Measurements from ENCODE around the gene FGF21. TPM values are rescaled to one million over a fixed set of nuclear protein-coding genes. Genes with fewer than 3 reads are reported as not detected.
"Not testable (repeated sequence)": the region's sequence is repeated elsewhere in the genome, so short reads cannot be mapped to it uniquely, and the experiment has no call there.

The FGF21 gene
- total RNA-seq, 1 donor from 2014 or later = not detected

DNA sequence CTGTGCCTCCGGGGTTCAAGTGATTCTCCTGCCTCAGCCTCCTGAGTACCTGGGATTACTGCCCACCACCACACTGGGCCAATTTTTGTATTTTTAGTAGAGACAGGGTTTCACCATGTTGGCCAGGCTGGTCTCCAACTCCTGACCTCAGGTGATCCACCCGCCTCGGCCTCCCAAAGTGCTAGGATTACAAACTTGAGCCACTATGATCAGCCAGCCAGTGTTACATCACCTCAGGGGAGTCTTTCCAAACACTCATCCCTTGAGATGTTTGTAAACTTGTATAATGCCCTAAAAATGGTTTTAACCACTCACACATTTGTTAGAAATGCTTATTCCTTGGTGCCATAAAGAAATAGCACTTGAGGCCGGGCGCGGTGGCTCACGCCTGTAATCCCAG is 31.1 kb downstream of the FGF21 start:
- DNase-seq (ENCODE audit: low spot score) = not testable (repeated sequence)

DNA sequence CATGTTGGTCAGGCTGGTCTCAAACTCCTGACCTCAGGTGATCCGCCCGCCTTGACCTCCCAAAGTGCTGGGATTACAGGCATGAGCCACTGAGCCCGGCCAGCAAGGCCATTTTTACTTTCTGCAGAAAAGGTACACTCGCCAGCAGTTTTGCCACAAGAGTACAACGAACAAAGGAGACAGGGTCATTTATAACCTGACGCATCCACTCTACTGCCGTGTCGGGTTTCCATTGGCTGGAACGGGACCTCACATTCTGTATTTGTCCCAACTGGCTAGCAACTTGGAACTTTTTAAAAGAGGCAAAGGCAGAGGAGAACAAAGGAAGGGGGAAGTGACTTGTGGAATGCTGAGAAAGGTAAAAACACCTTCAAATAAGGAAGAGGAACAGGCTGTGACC is 32.0 kb downstream of the FGF21 start:
- DNase-seq (ENCODE audit: low spot score) = not testable (repeated sequence)

DNA sequence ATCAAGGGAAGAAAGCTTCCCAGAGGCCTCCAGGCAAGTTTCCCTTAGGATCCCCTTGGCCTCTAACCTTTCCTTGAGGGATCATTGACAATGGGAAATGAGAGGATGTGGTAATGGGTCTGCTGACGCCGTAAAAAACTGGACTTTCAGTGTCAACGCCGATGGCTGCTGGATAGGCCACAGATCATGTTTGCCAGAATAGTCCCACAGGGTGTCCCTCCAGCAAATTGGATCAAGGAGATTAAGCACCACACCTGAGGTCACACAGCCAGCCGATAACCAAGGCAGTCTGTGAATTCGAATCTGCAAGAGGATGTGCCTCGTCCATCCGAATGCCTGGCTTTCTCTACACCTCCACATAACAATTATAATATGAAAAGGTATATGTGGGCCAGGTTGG is 37.9 kb downstream of the FGF21 start:
- no peak for DNase-seq (ENCODE audit: low spot score)

DNA sequence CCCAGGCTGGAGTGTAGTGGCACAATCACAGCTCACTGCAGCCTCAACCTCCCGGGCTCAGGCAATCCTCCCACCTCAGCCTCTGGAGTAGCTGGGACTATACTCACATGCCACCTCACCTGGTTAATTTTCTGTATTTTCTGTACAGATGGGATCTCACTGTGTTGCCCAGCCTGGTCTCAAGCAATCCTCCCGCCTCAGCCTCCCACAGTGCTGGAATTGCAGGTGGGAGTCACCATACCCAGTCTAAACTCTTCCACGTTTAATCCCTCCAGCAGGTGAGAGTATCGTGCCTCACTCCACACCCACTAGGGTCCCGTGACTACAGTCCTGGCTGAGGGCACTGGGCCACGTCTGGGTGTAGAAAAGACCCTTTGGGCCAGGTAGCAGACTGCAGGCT is 39.0 kb downstream of the FGF21 start:
- DNase-seq (ENCODE audit: low spot score) = no peak

DNA sequence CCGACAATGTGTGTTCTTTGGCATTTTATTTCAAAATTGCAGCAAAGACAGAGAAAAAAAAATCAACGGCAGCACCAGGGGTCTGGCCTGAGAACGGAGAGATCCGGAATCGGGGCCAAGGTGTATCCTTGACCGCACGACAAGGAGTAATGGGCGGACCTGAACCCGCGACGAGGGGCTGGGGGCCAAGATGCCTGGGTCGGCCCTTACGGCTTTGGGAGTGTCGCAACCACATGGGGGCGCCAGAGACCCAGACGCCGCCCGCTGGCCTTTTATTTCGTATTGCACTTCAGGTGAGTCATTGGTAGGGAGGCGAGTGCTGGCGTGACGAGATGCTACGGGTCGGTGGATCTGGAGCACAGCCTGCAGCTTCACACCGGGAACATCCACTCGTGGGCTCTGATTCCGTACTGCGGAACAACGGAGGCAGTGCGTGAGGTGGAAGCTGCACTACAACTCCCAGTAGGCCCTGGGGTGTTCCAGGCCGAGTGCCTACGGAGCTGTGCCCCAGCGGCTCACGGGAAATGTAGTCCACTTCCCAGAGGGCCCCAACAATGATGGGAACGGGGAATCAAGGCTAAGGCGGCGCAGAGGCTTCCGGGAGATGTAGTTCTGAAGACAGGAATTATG is 39.8 kb downstream of the FGF21 start:
- DNase-seq (ENCODE audit: low spot score) = peak; percentile 91

DNA sequence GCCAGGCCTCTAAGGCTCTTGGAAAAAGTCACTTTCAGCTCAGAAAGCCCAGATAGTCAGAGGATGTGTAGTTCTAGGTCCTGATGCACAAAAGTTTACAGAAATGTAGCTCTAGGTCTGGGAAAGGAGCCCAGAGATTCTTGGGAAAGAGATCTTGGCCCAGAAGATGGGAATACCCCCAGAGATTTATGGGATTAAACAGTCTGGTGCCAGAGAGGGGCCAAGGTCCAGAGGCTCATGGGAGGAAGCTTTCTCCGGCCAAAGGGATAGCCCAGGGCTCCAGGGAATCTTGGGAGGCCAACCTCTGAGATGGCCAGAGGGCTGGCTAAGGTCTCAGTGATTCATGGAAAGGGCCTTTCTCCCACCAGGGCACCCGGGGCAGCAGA is 40.4 kb downstream of the FGF21 start:
- peak; percentile 70 for DNase-seq (ENCODE audit: low spot score)

DNA sequence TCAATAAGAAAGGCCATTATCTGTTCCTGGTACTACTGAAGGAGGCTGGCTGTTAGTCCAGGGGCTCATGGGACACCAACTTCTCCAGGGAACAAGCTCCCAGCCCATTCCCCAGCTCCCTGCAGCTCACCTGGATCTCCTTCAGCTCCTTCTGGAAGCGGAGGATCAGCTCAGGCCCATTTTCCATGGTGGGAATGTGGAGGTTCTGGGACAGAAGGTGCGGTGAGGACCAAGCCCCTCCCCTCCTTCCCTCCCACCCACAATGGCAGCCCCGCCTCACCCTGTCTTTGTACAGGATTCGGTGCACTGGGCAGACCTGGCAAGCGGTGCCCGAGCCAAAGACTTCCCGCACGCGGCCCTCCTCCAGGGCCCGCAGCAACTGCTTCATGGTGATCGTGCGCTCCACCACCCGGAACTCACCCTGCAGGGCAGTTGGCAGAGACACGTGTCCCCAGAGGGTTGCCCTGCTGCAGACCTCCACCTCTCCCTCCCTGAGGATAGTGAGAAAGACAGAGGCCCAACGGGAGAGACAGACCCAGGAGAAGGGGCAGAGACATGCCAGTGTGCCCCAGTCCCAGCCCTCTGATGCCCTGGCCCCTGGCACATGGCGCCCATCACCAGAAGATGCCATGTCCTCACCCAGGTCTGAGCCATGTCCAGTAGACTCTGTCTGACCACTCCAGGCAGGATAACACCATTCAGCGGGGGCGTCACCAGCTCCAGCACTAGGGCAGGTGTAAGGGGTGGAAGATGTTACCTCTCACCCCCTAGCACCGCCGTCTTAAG is 41.2 kb downstream of the FGF21 start:
- no peak for DNase-seq (ENCODE audit: low spot score)

DNA sequence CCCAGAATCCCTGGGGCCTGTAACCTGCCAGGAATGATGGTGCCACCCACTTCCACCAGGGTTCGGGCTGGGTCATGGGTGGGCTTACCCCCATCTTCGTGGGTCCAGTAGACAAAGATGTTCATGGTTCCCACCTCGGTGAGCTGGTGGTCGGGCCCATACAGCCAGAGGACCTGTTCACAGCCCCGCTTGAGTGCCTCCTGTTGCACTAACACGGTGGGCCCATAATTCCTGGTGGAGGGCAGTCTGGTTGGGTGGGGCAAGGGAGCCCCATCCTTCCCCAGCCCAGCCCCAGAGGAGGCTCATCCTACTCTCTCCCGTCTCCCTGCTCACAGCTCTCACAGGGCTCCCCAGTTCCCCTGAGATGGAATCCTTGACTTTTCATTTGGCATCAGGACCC is 41.8 kb downstream of the FGF21 start:
- DNase-seq (ENCODE audit: low spot score) = no peak

DNA sequence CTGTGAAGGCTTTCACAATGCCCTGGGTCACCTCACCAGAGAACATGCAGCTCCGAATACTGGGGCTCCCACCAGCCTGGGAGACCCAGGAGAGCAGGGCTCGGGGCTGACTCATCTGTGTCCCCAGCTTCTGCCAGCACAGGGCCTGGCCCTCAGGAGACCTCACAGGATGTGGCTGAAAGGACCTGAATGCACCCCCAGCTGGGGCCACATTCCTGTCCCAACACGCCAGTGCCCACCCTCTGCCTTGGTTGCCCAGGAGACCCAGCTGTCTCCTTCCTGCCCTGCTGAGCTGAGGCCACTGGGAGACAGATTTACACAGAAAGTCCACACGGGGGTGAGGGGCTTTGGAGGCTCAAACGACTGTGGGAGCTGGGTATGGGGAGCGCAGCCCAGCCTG is 43.6 kb downstream of the FGF21 start:
- peak; percentile 81 for DNase-seq (ENCODE audit: low spot score)

DNA sequence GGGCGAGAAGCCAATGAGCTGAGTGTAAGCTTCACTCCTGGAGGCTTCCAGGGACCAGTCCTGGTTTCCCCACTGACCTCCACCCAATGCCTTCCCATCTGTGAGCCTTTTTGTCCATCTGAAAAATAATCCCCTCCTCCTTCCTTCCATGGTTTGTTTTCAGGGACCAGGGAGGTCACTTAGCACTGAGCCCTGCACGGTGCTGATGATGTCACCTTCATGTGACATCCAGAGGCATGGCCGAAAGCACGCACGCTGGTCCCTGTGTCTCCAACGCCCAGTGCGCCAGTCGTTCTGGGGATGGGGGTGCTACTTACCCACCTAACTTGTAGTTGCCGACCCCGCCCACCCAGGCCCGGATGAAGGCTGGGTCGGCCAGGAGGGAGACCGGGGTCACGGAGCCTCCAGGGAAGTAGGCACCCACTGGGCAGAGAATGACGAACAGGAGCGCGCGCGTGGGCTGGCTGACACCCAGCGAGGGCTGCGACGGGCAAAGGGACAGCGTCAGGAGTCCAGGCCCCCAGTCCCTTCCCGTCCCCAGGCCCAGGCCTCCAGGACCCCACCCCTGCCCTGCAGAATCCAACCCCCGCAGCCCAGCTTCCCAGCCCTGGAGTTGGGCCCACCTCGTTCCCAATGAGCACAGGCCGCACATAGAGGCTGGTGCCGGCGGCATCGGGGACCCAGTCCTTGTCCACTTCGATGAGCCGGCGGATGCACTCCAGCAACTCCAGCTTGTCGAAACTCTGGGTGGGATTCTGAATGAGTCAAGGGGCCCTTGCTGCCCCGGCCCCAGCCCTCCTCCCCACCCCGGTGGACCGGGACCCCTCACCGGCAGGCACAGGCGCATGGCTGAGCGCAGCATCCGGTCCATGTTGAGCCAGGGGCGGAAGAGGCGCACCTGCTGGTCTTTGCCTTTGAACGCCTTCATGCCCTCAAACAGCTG is 44.3 kb downstream of the FGF21 start:
- DNase-seq (ENCODE audit: low spot score) = no peak

DNA sequence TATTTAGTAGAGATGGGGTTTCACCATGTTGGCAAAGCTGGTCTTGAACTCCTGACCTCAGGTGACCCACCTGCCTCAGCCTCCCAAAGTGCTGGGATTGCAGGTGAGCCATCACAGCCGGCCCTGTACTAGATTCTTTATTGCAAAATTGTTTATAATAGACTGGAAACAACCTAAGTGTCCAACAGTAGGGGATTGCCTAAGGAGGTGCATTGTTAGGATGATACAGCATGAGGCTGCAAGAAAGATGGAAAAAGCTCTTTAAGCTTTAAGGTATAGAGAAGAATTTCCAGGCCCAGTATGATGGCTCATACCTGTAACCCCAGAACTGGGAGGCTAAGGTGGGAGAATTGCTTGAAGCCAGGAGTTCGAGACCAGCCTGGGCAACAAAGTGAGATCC is 47.3 kb downstream of the FGF21 start:
- no peak for DNase-seq (ENCODE audit: low spot score)

DNA sequence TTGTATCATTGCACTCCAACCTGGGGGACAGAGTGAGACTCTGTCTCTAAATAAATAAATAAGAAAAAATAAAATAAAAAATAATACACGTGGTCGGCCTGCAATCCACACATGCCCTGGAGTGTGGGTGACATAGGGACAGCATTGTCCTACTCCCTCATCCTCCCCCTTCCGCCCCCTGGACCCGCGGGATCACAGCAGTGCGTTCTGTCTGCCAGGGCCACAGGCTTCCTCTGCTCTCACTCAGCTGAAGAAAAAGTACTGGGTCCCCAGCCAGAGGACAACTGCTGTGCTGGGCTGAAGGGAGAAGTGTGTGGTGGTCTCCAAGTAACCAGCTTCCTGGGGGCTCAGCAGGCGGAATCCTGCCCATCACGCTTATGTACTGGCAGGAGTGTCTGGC is 49.2 kb downstream of the FGF21 start:
- DNase-seq (ENCODE audit: low spot score) = no peak

DNA sequence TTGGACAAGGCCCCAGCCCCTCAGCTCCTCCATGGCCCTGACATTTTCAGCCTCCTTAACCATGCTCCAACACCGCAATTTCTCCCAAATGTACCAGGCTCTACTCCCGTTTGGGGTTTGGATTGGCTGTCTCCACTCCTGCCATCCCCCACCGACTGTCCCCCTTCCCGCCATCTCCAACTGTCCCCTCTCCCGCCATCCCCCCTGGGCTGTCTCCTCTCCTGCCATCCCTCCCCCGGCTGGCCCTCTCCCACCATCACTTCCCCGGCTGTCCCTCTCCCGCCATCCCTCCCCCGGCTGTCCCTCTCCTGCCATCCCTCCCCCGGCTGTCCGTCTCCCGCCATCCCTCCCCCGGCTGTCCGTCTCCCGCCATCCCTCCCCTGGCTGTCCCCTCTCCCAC is 50.1 kb downstream of the FGF21 start:
- DNase-seq (ENCODE audit: low spot score) = no peak

DNA sequence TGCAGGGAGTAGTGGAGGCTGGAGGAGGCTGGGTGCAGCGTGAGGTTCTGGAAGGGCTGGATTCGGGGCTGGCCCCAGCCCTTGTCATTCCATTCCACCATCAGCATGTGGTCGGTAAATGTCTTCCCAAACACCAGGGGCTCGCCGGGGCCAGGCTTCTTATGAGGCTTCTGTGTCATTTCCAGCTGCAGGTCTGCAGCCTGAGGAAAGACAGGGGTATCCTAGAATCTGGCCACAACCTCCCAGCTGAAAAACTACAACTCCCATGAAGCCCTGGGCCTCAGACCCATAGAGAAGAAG is 51.1 kb downstream of the FGF21 start:
- DNase-seq (ENCODE audit: low spot score) = no peak

DNA sequence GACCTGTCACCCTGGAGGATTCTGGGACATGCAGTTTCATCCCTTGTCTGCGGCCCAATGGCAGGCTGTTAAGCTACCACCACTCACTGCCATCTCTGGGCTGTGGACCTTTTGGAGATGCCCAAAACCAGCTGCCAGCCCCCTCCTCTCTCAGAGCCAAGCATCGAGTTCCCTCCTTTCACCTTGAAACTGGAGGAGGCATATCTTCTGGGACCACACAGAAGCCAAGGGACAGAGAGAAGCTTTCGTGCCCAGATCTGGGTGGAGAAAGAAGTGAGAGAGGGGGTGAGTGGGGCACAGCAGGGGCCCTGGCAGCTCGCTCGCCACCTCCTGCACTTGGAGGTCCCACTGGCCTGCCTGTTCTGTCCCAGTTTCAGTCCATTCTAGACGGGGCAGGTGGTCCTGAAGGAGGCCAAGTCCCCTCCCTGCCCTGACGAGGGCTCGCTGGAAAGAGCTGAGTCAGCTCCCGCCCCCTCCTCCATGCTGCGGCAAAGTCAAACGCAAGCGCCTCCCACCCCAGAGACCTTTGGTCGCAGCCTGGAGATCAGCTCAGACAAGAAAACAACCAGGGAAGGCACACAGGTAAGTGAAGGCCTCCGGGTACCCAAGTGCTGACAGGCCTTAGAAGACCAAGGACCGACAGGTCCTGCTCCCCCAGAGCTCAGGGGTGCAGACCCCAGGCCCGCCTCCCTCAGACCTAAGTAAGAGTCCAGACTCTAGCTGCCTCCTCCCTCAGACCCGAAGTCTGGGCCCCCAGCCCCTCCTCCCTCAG is 51.7 kb downstream of the FGF21 start:
- DNase-seq (ENCODE audit: low spot score) = no peak

DNA sequence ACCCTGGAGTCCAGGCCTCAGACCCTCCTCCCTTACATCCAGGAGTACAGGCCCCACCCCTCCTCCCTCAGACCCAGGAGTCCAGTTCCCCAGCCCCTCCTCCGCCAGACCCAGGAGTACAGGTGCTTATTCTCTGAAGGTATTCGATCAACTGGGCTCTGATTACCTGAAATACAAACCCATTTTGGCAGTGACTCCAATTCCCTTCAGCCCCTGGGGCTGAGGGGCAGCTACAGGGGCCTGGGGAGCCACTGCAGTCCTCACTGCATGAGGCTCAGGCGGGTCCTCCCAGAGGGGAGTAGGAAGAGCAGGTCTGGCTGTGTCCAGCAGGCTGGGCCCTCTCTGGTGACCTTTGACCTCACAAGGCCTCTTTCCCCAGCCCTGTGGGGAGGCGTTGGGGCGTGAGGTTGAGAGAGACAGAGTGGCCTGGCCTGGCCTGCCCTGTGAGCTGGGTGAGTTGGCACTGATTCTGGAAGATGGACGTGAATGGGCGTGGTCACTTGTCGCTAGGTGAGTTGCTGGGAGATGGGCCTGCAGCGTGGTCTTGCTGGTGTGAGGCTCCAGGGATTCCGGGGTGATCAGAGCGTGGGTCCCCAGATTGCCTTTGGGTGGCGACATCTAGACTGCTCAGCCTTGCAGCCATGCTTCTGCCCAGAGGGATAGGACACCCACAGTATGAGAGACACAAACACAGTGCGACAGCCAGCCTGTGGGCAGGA is 52.4 kb downstream of the FGF21 start:
- DNase-seq (ENCODE audit: low spot score) = no peak

Other genes starting within 250 kb of the FGF21 start
- gene LMTK3, start 243.7 kb upstream of the FGF21 start, total RNA-seq = 5.1 TPM
- 1.6 TPM for gene SULT2B1, start 203.4 kb upstream of the FGF21 start, total RNA-seq
- not detected for gene SPACA4, start 148.8 kb upstream of the FGF21 start, total RNA-seq
- gene FAM83E, start 140.4 kb upstream of the FGF21 start, total RNA-seq = 12.7 TPM
- gene RPL18, start 136.3 kb upstream of the FGF21 start, total RNA-seq = 1,575 TPM
- 27.6 TPM for gene SPHK2, start 136.0 kb upstream of the FGF21 start, total RNA-seq
- 12.7 TPM for gene DBP, start 118.1 kb upstream of the FGF21 start, total RNA-seq
- 9.6 TPM for gene CA11, start 109.3 kb upstream of the FGF21 start, total RNA-seq
- gene NTN5, start 82.5 kb upstream of the FGF21 start, total RNA-seq = 1.0 TPM
- 35.4 TPM for gene FUT2, start 59.6 kb upstream of the FGF21 start, total RNA-seq
- 2.2 TPM for gene MAMSTR, start 35.8 kb upstream of the FGF21 start, total RNA-seq
- 21.2 TPM for gene RASIP1, start 14.9 kb upstream of the FGF21 start, total RNA-seq
- gene IZUMO1, start 8.6 kb upstream of the FGF21 start, total RNA-seq = 0.91 TPM
- gene FUT1, start 2.9 kb upstream of the FGF21 start, total RNA-seq = 5.0 TPM
- 170 TPM for gene BCAT2, start 55.5 kb downstream of the FGF21 start, total RNA-seq
- gene HSD17B14, start 81.0 kb downstream of the FGF21 start, total RNA-seq = 24.4 TPM
- gene PLEKHA4, start 113.1 kb downstream of the FGF21 start, total RNA-seq = 23.0 TPM
- 56.2 TPM for gene PPP1R15A, start 116.9 kb downstream of the FGF21 start, total RNA-seq
- not detected for gene TULP2, start 143.2 kb downstream of the FGF21 start, total RNA-seq
- gene NUCB1, start 144.8 kb downstream of the FGF21 start, total RNA-seq = 232 TPM
- not detected for gene DHDH, start 178.2 kb downstream of the FGF21 start, total RNA-seq
- gene BAX, start 199.4 kb downstream of the FGF21 start, total RNA-seq = 79.9 TPM
- gene FTL, start 209.8 kb downstream of the FGF21 start, total RNA-seq = 1,526 TPM
- gene GYS1, start 237.8 kb downstream of the FGF21 start, total RNA-seq = 73.8 TPM
- gene RUVBL2, start 238.4 kb downstream of the FGF21 start, total RNA-seq = 66.7 TPM

Data from ureter (tissue), 1 donor.